Mesenchymal stem cell (in vitro differentiated cells and primary cell): ENCODE data around the gene SRRT.

Source experiments
- DNase-seq: peaks from one replicate; pipeline ENCODE4 v3.0.0-alpha.2; 2013
- H2AFZ ChIP-seq: one replicate; pipeline ENCODE4 v1.6.1; 2013; ENCODE audit warnings: low read depth, mild to moderate bottlenecking, control low read depth, inconsistent platforms, low read length, moderate library complexity
- H2AK5ac ChIP-seq: 2 replicates; pipeline ENCODE4 v1.6.1; 2013; ENCODE audit warnings: low read length, moderate library complexity, mild to moderate bottlenecking, inconsistent platforms; ENCODE audit not compliant: severe bottlenecking
- H2BK120ac ChIP-seq: one replicate; pipeline ENCODE4 v1.6.1; 2013; ENCODE audit warnings: low read depth, mild to moderate bottlenecking, inconsistent platforms, low read length, moderate library complexity
- H2BK12ac ChIP-seq, 2 experiments: one replicate each; pipeline ENCODE4 v1.6.1; 2013; ENCODE audit warnings: inconsistent platforms in 2 of 2, low read length in 2 of 2, mild to moderate bottlenecking in 2 of 2, moderate library complexity in 2 of 2, control low read depth in 1 of 2
- H2BK15ac ChIP-seq: one replicate; pipeline ENCODE4 v1.6.1; 2013; ENCODE audit warnings: mild to moderate bottlenecking, low read depth, inconsistent platforms; ENCODE audit not compliant: poor library complexity, severe bottlenecking
- H2BK5ac ChIP-seq: 2 replicates; pipeline ENCODE4 v1.6.1; 2013; ENCODE audit warnings: low read depth, mild to moderate bottlenecking, low read length, control low read depth, inconsistent platforms; ENCODE audit not compliant: poor library complexity, severe bottlenecking
- H3K14ac ChIP-seq, 2 experiments: one replicate each; pipeline ENCODE4 v1.6.1; 2013; ENCODE audit warnings: inconsistent platforms in 2 of 2, low read length in 2 of 2, control low read depth in 1 of 2, mild to moderate bottlenecking in 1 of 2, moderate library complexity in 1 of 2
- H3K18ac ChIP-seq, 2 experiments: one replicate each; pipeline ENCODE4 v1.6.1; 2013; ENCODE audit warnings: inconsistent platforms in 2 of 2, low read length in 2 of 2, control low read depth in 1 of 2, low read depth in 1 of 2, mild to moderate bottlenecking in 1 of 2
- H3K23ac ChIP-seq, 2 experiments: one replicate each; pipeline ENCODE4 v1.6.1; 2013; ENCODE audit warnings: inconsistent platforms in 2 of 2, low read length in 2 of 2, mild to moderate bottlenecking in 2 of 2, moderate library complexity in 2 of 2, control low read depth in 1 of 2
- H3K27ac ChIP-seq: 2 replicates; pipeline ENCODE4 v1.5.1; 2013; ENCODE audit warnings: mild to moderate bottlenecking, moderate library complexity, low read length, control low read depth, inconsistent platforms; ENCODE audit not compliant: poor library complexity, severe bottlenecking
- H3K27me3 ChIP-seq, 2 experiments: 2 replicates each; pipeline versions ENCODE4 v1.6.1 to v1.7.0; 2013; ENCODE audit warnings: low read length in 2 of 2, mild to moderate bottlenecking in 2 of 2, moderate library complexity in 2 of 2, control low read depth in 1 of 2, inconsistent platforms in 1 of 2; ENCODE audit not compliant: control insufficient read depth in 1 of 2, insufficient read depth in 1 of 2
- H3K36me3 ChIP-seq, 2 experiments: 2 replicates each; pipeline versions ENCODE4 v1.6.1 to v1.7.0; 2013; ENCODE audit warnings: low read length in 2 of 2, control low read depth in 1 of 2, inconsistent platforms in 1 of 2, low read depth in 1 of 2, mild to moderate bottlenecking in 1 of 2; ENCODE audit not compliant: insufficient read depth in 2 of 2, control insufficient read depth in 1 of 2
- H3K4ac ChIP-seq, 2 experiments: one replicate each; pipeline ENCODE4 v1.6.1; 2013; ENCODE audit warnings: inconsistent platforms in 2 of 2, low read length in 2 of 2, mild to moderate bottlenecking in 2 of 2, moderate library complexity in 2 of 2, control low read depth in 1 of 2, low read depth in 1 of 2
- H3K4me1 ChIP-seq: 2 replicates; pipeline ENCODE4 v1.6.1; 2013; ENCODE audit warnings: low read depth, low read length, control low read depth; ENCODE audit not compliant: control insufficient read depth, insufficient read depth
- H3K4me2 ChIP-seq: 2 replicates; pipeline ENCODE4 v1.6.1; 2013; ENCODE audit warnings: low read length, mild to moderate bottlenecking, inconsistent platforms; ENCODE audit not compliant: poor library complexity, severe bottlenecking
- H3K4me3 ChIP-seq, 2 experiments: 2 replicates each; pipeline versions ENCODE4 v1.5.1 to v1.7.0; 2013; ENCODE audit warnings: low read length in 2 of 2, mild to moderate bottlenecking in 2 of 2, control low read depth in 1 of 2, low read depth in 1 of 2; ENCODE audit not compliant: insufficient read depth in 1 of 2
- H3K79me1 ChIP-seq: replicated peaks from 2 replicates; pipeline ENCODE4 v1.6.1; 2013; ENCODE audit warnings: mild to moderate bottlenecking, control low read depth, low read length, inconsistent platforms; ENCODE audit not compliant: poor library complexity, severe bottlenecking
- H3K9ac ChIP-seq: 2 replicates; pipeline ENCODE4 v1.7.0; 2013; ENCODE audit warnings: mild to moderate bottlenecking, low read length, moderate library complexity
- H3K9me3 ChIP-seq: 2 replicates; pipeline ENCODE4 v1.7.0; 2013; ENCODE audit warnings: mild to moderate bottlenecking, low read length; ENCODE audit not compliant: control insufficient read depth
- H4K8ac ChIP-seq: one replicate; pipeline ENCODE4 v1.6.1; 2013; ENCODE audit warnings: inconsistent platforms, mild to moderate bottlenecking, low read length, moderate library complexity
- H4K91ac ChIP-seq: one replicate; pipeline ENCODE4 v1.6.1; 2013; ENCODE audit warnings: mild to moderate bottlenecking, low read length, inconsistent platforms
- WGBS: methylation state at CpG from one replicate; pipeline ENCODE4 v1.1.7; 2013; ENCODE audit warnings: mixed read lengths; 5-methylcytosine and 5-hydroxymethylcytosine counted together

SRRT gene

GRCh38 chr7:100866729-100867039, 8.2 kb upstream of the SRRT start:
- Histone ChIP-seq H3K4me1 (peaks cover 35% of the 10 kb centered on the region), H3K14ac (peak overlapping the region in 1 of 2 experiments; percentile 22), H3K4me2 (peak overlapping the region; percentile 78), H3K9me3 (no peaks in the 10 kb centered on the region), H3K36me3 (peaks cover 25 to 60% of the 10 kb centered on the region in 2 experiments), H2BK120ac (peak overlapping the region; percentile 77), H3K27ac (peak overlapping the region; percentile 60), H3K4me3 (peak overlapping the region; percentile 82 to 95), H3K4ac (peak overlapping the region; percentile 56 to 82), H3K18ac (peak overlapping the region; percentile 76 to 96), H3K27me3 (no peaks in the 10 kb centered on the region), H3K9ac (peak overlapping the region; percentile 99), H2BK15ac (peak overlapping the region; percentile 97), H2AFZ (no peak overlapping the region), H2BK12ac (peak overlapping the region; percentile 64 to 67), H3K23ac (no peak overlapping the region), H4K8ac (peak overlapping the region; percentile 96), H4K91ac (peak overlapping the region; percentile 97), H2AK5ac (peak overlapping the region; percentile 86), H3K79me1 (peaks cover 19% of the 10 kb centered on the region), H2BK5ac (peak overlapping the region; percentile 60)
- no peak for DNase-seq
- WGBS, result 80% methylated on average over 3 of the region's 5 CpGs

- Histone ChIP-seq H2BK12ac (peak within 1 kb of the TSS; percentile 64 to 85), H2AK5ac (peak within 1 kb of the TSS; percentile 94), H3K23ac (peak within 1 kb of the TSS; percentile 87 to 91), H2AFZ (peak within 1 kb of the TSS; percentile 15), H3K79me1 (peaks cover 19% of the 10 kb centered on the region), H3K27me3 (no peaks in the 10 kb centered on the region), H3K4me1 (peaks cover 35% of the 10 kb centered on the region), H3K4me2 (peak within 1 kb of the TSS; percentile 78), H3K4me3 (peak within 1 kb of the TSS; percentile 82 to 95), H2BK5ac (peak within 1 kb of the TSS; percentile 96), H3K9me3 (no peaks in the 10 kb centered on the region), H4K8ac (peak within 1 kb of the TSS; percentile 96), H4K91ac (peak within 1 kb of the TSS; percentile 97), H2BK15ac (peak within 1 kb of the TSS; percentile 97), H3K36me3 (peaks cover 29 to 60% of the 10 kb centered on the region in 2 experiments), H3K9ac (peak within 1 kb of the TSS; percentile 99), H3K18ac (peak within 1 kb of the TSS; percentile 93 to 96), H2BK120ac (peak within 1 kb of the TSS; percentile 77), H3K4ac (peak within 1 kb of the TSS; percentile 99), H3K27ac (peak within 1 kb of the TSS; percentile 80), H3K14ac (peak within 1 kb of the TSS in 1 of 2 experiments; percentile 98)
- WGBS, result 3% methylated on average over 21 of the region's 42 CpGs
- peak; percentile 92 for DNase-seq
Measured at GRCh38 chr7:100867040-100867775, 7.7 kb upstream of the SRRT start, which contains the start of gene TRIP6. Gene TRIP6, plus strand, starts transcription at chr7:100867387. Its CDS starts 111 bp downstream, at chr7:100867498.

GRCh38 chr7:100867776-100868485, 7.0 kb upstream of the SRRT start:
- peak overlapping the region; percentile 97 for H4K91ac ChIP-seq
- peak overlapping the region; percentile 99 for H3K9ac ChIP-seq
- peak overlapping the region in 1 of 2 experiments; percentile 98 for H3K14ac ChIP-seq
- peak overlapping the region in 1 of 2 experiments; percentile 87 for H3K23ac ChIP-seq
- peaks cover 35% of the 10 kb centered on the region for H3K4me1 ChIP-seq
- no peaks in the 10 kb centered on the region for H3K27me3 ChIP-seq
- no peak for DNase-seq
- H2BK12ac ChIP-seq, result peak overlapping the region; percentile 57 to 85
- peak overlapping the region; percentile 80 for H3K27ac ChIP-seq
- H2AK5ac ChIP-seq, result peak overlapping the region; percentile 94
- H3K4me2 ChIP-seq, result peak overlapping the region; percentile 78
- peak overlapping the region; percentile 96 for H2BK5ac ChIP-seq
- H2AFZ ChIP-seq, result no peak overlapping the region
- peak overlapping the region; percentile 82 to 95 for H3K4me3 ChIP-seq
- 12% methylated on average over 23 of the region's 27 CpGs for WGBS
- H2BK15ac ChIP-seq, result peak overlapping the region; percentile 97
- H4K8ac ChIP-seq, result peak overlapping the region; percentile 96
- H3K18ac ChIP-seq, result peak overlapping the region; percentile 93 to 96
- peak overlapping the region; percentile 99 for H3K4ac ChIP-seq
- no peaks in the 10 kb centered on the region for H3K9me3 ChIP-seq
- H3K79me1 ChIP-seq, result peaks cover 16% of the 10 kb centered on the region
- H2BK120ac ChIP-seq, result peak overlapping the region; percentile 69
- peaks cover 28 to 60% of the 10 kb centered on the region in 2 experiments for H3K36me3 ChIP-seq
